Measurements from ENCODE around the gene MSI2. TPM values are rescaled to one million over a fixed set of nuclear protein-coding genes. Genes with fewer than 3 reads are reported as not detected.

Gene MSI2
- total RNA-seq, 2 experiments from 2014 or later: 65.7 to 71.9 TPM

GRCh38 chr17:57260325-57261083 lies 4.2 kb downstream of the MSI2 start:
- Mint-ChIP-seq H3K36me3 (peaks cover 53% of the 10 kb centered on the region), H3K9me3 (no peaks in the 10 kb centered on the region), H3K27me3 (no peaks in the 10 kb centered on the region), H3K4me1 (ENCODE audit: low read depth) (peaks cover 56% of the 10 kb centered on the region), H3K4me3 (no peak overlapping the region), H3K27ac (no peak overlapping the region)
- ChIA-PET CTCF (interaction anchor here (1.0 to 2.1 kb wide), 3 partner anchors 17 to 411 kb away, joined by 4 to 14 read pairs (median 7); no protein-coding TSS in a partner anchor), POLR2A (interaction anchor here (0.6 to 1.1 kb wide), 2 partner anchors 12 to 24 kb away, joined by 4 read pairs; no protein-coding TSS in a partner anchor)
- DNase-seq: no peak
- intact Hi-C loops (cut with micrococcal nuclease): no loop called here

GRCh38 chr17:57261084-57261461 lies 4.8 kb downstream of the MSI2 start:
- ChIA-PET POLR2A (interaction anchor here (0.6 to 1.1 kb wide), 3 partner anchors 12 to 74 kb away, joined by 3 to 4 read pairs (median 4); no protein-coding TSS in a partner anchor), CTCF (interaction anchor here (1.0 to 2.1 kb wide), 2 partner anchors 18 to 411 kb away, joined by 4 to 14 read pairs; no protein-coding TSS in a partner anchor)
- intact Hi-C loops (cut with micrococcal nuclease): no loop called here
- no peaks in the 10 kb centered on the region for H3K9me3 Mint-ChIP-seq
- no peaks in the 10 kb centered on the region for H3K27me3 Mint-ChIP-seq
- H3K27ac Mint-ChIP-seq: no peak overlapping the region
- peaks cover 57% of the 10 kb centered on the region for H3K36me3 Mint-ChIP-seq
- H3K4me1 Mint-ChIP-seq (ENCODE audit: low read depth): peaks cover 57% of the 10 kb centered on the region
- DNase-seq: peak; percentile 28
- no peak overlapping the region for H3K4me3 Mint-ChIP-seq

GRCh38 chr17:57262557-57262956 lies 6.2 kb downstream of the MSI2 start:
- no peak for DNase-seq
- ChIA-PET POLR2A (no interaction called here), CTCF (no interaction called here)
- Mint-ChIP-seq H3K27me3 (no peaks in the 10 kb centered on the region), H3K9me3 (no peaks in the 10 kb centered on the region), H3K4me1 (ENCODE audit: low read depth) (peaks cover 57% of the 10 kb centered on the region), H3K4me3 (no peak overlapping the region), H3K27ac (no peak overlapping the region), H3K36me3 (peaks cover 66% of the 10 kb centered on the region)
- intact Hi-C loops (cut with micrococcal nuclease): no loop called here

- POLR2A ChIA-PET: no interaction called here
- CTCF ChIA-PET: interaction anchor here (2.1 kb wide), 1 partner anchor 21 kb away, joined by 12 read pairs; no protein-coding TSS in a partner anchor
- peaks cover 50% of the 10 kb centered on the region for H3K4me1 Mint-ChIP-seq (ENCODE audit: low read depth)
These were observed 7.9 kb downstream of the MSI2 start for GRCh38 chr17:57264250-57264649.

GRCh38 chr17:57264776-57265175 lies 8.5 kb downstream of the MSI2 start:
- DNase-seq: no peak
- ChIA-PET CTCF (interaction anchor here (2.1 kb wide), 1 partner anchor 21 kb away, joined by 12 read pairs; no protein-coding TSS in a partner anchor), POLR2A (no interaction called here)
- Mint-ChIP-seq H3K27ac (no peak overlapping the region), H3K27me3 (no peaks in the 10 kb centered on the region), H3K36me3 (peaks cover 69% of the 10 kb centered on the region), H3K4me1 (ENCODE audit: low read depth) (peaks cover 50% of the 10 kb centered on the region), H3K4me3 (no peak overlapping the region), H3K9me3 (no peaks in the 10 kb centered on the region)
- intact Hi-C loops (cut with micrococcal nuclease): no loop called here

More at GRCh38 chr17:57264250-57264649, 7.9 kb downstream of the MSI2 start:
- peaks cover 71% of the 10 kb centered on the region for H3K36me3 Mint-ChIP-seq
- DNase-seq: no peak
- no peaks in the 10 kb centered on the region for H3K27me3 Mint-ChIP-seq
- H3K27ac Mint-ChIP-seq: no peak overlapping the region
- intact Hi-C loops (cut with micrococcal nuclease): no loop called here
- no peaks in the 10 kb centered on the region for H3K9me3 Mint-ChIP-seq
- H3K4me3 Mint-ChIP-seq: no peak overlapping the region

GRCh38 chr17:57266902-57267311 lies 10.6 kb downstream of the MSI2 start:
- Mint-ChIP-seq H3K9me3 (no peaks in the 10 kb centered on the region), H3K4me1 (ENCODE audit: low read depth) (peaks cover 39% of the 10 kb centered on the region), H3K27ac (no peak overlapping the region), H3K4me3 (no peak overlapping the region), H3K27me3 (no peaks in the 10 kb centered on the region), H3K36me3 (peaks cover 60% of the 10 kb centered on the region)
- intact Hi-C loops (cut with micrococcal nuclease): no loop called here
- ChIA-PET CTCF (interaction anchor here (0.6 to 2.7 kb wide), 3 partner anchors 24 to 1438 kb away, joined by 3 to 14 read pairs (median 3); no protein-coding TSS in a partner anchor), POLR2A (interaction anchor here (0.6 to 1.2 kb wide), 2 partner anchors 9 to 144 kb away, joined by 3 read pairs; no protein-coding TSS in a partner anchor)
- DNase-seq: no peak

DNA sequence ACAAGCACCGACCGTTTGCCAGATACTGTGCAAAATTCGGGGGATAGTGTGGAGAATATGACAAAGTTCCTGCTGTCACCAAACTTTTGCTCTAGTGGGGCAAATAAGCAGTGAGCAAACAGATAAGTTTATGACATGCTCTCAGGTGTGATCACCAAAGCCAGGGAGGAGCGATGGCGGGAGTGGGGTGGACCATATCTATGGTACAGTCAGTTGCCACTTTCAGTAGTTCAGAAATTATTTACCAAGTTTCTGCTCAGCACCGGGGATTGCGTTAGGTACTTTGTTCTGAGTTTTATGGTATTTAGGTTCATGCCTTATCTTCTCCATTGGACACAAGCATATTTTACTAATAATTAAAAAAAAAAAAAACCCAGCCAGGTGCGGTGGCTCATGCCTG lies 11.9 kb downstream of the MSI2 start:
- no peak overlapping the region for H3K27ac Mint-ChIP-seq
- H3K9me3 Mint-ChIP-seq: no peaks in the 10 kb centered on the region
- ChIA-PET CTCF (interaction anchor here (2.7 to 3.9 kb wide), 2 partner anchors 25 kb away, joined by 14 read pairs; no protein-coding TSS in a partner anchor), POLR2A (interaction anchor here (1.2 kb wide), 1 partner anchor 12 kb away, joined by 3 read pairs; the partner anchor contains the start of gene MSI2)
- intact Hi-C loops (cut with micrococcal nuclease): no loop called here
- H3K4me3 Mint-ChIP-seq: no peak overlapping the region
- DNase-seq: no peak
- H3K36me3 Mint-ChIP-seq: peaks cover 55% of the 10 kb centered on the region
- H3K27me3 Mint-ChIP-seq: no peaks in the 10 kb centered on the region
- peaks cover 28% of the 10 kb centered on the region for H3K4me1 Mint-ChIP-seq (ENCODE audit: low read depth)

GRCh38 chr17:57269052-57269451 lies 12.7 kb downstream of the MSI2 start:
- H3K9me3 Mint-ChIP-seq: no peaks in the 10 kb centered on the region
- H3K27me3 Mint-ChIP-seq: no peaks in the 10 kb centered on the region
- intact Hi-C loops (cut with micrococcal nuclease): no loop called here
- POLR2A ChIA-PET: interaction anchor here (0.7 to 1.2 kb wide), 2 partner anchors 13 to 89 kb away, joined by 3 read pairs; partner anchors contain the start of gene MSI2
- DNase-seq: no peak
- peaks cover 50% of the 10 kb centered on the region for H3K36me3 Mint-ChIP-seq
- no peak overlapping the region for H3K27ac Mint-ChIP-seq
- no peak overlapping the region for H3K4me3 Mint-ChIP-seq
- H3K4me1 Mint-ChIP-seq (ENCODE audit: low read depth): peaks cover 24% of the 10 kb centered on the region
- CTCF ChIA-PET: interaction anchor here (3.9 kb wide), 1 partner anchor 25 kb away, joined by 14 read pairs; no protein-coding TSS in a partner anchor

DNA sequence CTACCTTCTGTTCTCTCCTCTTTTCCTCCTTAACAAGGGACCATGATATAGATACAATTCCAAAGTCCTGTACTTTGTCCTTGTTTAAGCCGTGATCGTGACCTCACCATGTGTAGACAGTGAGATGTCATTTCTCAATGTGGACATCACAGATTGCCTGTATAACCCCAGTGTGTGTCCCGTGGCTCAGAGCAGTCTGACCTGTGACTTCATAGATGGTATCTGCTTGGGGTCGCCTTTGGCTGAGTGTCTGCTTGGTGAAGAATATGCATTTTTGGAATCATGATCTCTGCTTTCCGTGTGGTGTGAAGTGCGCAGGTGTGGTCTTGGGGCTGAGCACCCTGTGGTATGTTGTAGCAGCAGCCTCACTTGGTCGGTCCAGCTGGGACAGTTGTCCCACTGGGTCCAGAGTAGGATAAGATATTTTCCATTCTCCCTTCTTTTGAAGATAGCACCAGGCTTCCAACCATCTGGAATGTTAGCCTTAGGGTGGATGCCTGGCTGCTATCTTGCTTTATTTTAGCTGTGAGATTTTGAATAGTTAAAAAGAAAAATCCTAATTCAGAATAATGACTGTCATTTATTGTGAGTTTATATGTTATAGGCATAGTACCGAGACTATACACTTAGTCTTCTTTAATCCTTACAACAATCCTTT lies 13.4 kb downstream of the MSI2 start:
- Mint-ChIP-seq H3K36me3 (peaks cover 54% of the 10 kb centered on the region), H3K27ac (no peak overlapping the region), H3K27me3 (no peaks in the 10 kb centered on the region), H3K4me3 (no peak overlapping the region), H3K9me3 (no peaks in the 10 kb centered on the region), H3K4me1 (ENCODE audit: low read depth) (peaks cover 24% of the 10 kb centered on the region)
- no peak for DNase-seq
- intact Hi-C loops (cut with micrococcal nuclease): no loop called here
- ChIA-PET CTCF (interaction anchor here (3.9 kb wide), 1 partner anchor 26 kb away, joined by 14 read pairs; no protein-coding TSS in a partner anchor), POLR2A (interaction anchor here (0.7 to 1.2 kb wide), 2 partner anchors 13 to 88 kb away, joined by 3 read pairs; partner anchors contain the start of gene MSI2)

DNA sequence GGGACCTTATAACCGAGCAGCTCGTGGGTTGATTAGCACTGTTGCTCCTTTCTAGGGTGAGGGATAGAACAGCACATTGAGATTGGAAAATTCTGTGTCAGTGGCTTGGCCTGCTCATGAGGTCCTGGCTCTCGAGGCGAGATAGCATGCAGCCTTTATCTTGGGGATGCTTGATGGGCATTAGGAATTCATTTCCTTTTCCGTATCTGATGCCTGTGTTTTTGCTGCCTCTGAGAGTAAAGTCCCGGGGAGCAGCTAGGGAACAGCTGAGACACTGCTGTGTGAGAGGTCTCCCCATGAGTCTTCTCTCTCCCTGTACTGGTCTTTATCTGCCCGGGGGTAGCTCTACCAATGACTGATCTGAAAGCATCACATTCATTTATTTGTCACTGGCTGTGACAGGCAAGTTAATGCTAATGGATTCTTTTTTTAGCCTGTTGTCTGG lies 14.5 kb downstream of the MSI2 start:
- intact Hi-C loops (cut with micrococcal nuclease): no loop called here
- ChIA-PET POLR2A (interaction anchor here (0.7 kb wide), 1 partner anchor 14 kb away, joined by 3 read pairs; no protein-coding TSS in a partner anchor), CTCF (interaction anchor here (3.9 kb wide), 1 partner anchor 27 kb away, joined by 14 read pairs; no protein-coding TSS in a partner anchor)
- H3K4me1 Mint-ChIP-seq (ENCODE audit: low read depth): peaks cover 32% of the 10 kb centered on the region
- no peak overlapping the region for H3K27ac Mint-ChIP-seq
- no peak overlapping the region for H3K4me3 Mint-ChIP-seq
- peaks cover 54% of the 10 kb centered on the region for H3K36me3 Mint-ChIP-seq
- no peaks in the 10 kb centered on the region for H3K27me3 Mint-ChIP-seq
- H3K9me3 Mint-ChIP-seq: no peaks in the 10 kb centered on the region
- no peak for DNase-seq

DNA sequence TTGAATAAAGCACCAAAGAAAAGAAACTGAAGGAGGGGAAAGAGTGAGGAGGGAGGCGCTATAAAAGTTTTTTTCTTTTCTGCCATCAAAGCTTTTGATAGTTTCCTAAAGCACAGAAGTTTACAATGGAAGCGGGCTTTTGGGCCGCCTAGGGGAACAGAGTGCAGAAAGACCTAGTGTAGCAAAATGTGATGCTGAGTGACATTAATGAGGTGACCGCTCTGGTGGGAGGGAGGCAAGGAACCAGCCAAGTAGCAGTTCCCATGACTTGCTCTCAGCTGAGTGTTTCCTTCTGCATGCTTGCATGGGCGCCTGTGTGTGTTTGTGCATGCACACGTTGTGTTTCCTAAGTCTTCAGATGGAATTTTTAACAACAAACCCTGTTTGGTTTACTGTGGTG lies 15.5 kb downstream of the MSI2 start:
- ChIA-PET CTCF (interaction anchor here (0.6 to 3.9 kb wide), 2 partner anchors 28 to 468 kb away, joined by 6 to 14 read pairs; no protein-coding TSS in a partner anchor), POLR2A (no interaction called here)
- Mint-ChIP-seq H3K27ac (no peak overlapping the region), H3K9me3 (no peaks in the 10 kb centered on the region), H3K4me1 (ENCODE audit: low read depth) (peaks cover 40% of the 10 kb centered on the region), H3K4me3 (no peak overlapping the region), H3K36me3 (peaks cover 52% of the 10 kb centered on the region), H3K27me3 (no peaks in the 10 kb centered on the region)
- no peak for DNase-seq
- intact Hi-C loops (cut with micrococcal nuclease): no loop called here

DNA sequence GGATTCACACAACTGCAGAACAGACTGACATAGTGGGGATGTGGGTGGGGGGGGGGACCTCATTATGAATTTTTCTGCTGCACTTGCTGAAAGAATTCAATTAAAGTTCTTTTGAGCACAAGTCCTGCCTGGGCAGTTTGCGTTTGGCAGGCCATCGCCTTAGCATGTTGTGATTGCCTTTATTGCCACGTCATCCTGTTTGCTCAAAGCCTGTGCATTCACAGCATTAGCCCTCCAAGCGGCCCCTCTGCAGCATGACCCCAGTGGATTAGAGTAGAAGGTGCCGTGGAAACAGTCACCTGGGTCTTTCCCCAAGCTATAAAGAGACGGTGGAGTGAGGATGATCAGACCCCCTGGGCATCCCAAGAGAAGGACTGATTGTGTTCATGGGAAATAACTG lies 17.2 kb downstream of the MSI2 start:
- Mint-ChIP-seq H3K4me1 (ENCODE audit: low read depth) (peaks cover 50% of the 10 kb centered on the region), H3K9me3 (no peaks in the 10 kb centered on the region), H3K27ac (no peak overlapping the region), H3K36me3 (peaks cover 43% of the 10 kb centered on the region), H3K4me3 (no peak overlapping the region), H3K27me3 (no peaks in the 10 kb centered on the region)
- ChIA-PET POLR2A (no interaction called here), CTCF (no interaction called here)
- DNase-seq: no peak
- intact Hi-C loops (cut with micrococcal nuclease): no loop called here

Data from activated CD4-positive, alpha-beta memory T cell treated with anti-CD3 and anti-CD28 coated beads for 36 hours (primary cell).